Stimulated activated CD4-positive, alpha-beta T cell treated with anti-CD3 and anti-CD28 coated beads, Interleukin-12 subunit alpha, Interleukin-12 subunit beta, amount 100 ng/mL, for 24 hours (primary cell): ENCODE results near the gene TMEM41A.
"Not testable (repeated sequence)": the region's sequence is repeated elsewhere in the genome, so short reads cannot be mapped to it uniquely, and the experiment has no call there.

ENCODE experiments used
- DNase-seq, 2 experiments: peaks; one replicate each; pipeline ENCODE4 v3.0.0-alpha.2; 2020; ENCODE audit warnings: low read depth in 2 of 2

TMEM41A gene

GRCh38 chr3:185488465-185488864, 10.4 kb downstream of the TMEM41A start:
- DNase-seq: no peak

GRCh38 chr3:185486394-185486793, 12.4 kb downstream of the TMEM41A start:
- no peak for DNase-seq

GRCh38 chr3:185484296-185484695, 14.5 kb downstream of the TMEM41A start:
- DNase-seq: no peak

GRCh38 chr3:185479373-185479945, 19.4 kb downstream of the TMEM41A start:
- no peak for DNase-seq

GRCh38 chr3:185477316-185477715, 21.5 kb downstream of the TMEM41A start:
- DNase-seq: no peak

GRCh38 chr3:185474922-185475321, 23.9 kb downstream of the TMEM41A start:
- not testable (repeated sequence) for DNase-seq

GRCh38 chr3:185473290-185473815, 25.5 kb downstream of the TMEM41A start:
- no peak for DNase-seq

- no peak for DNase-seq
These were observed 28.5 kb downstream of the TMEM41A start for GRCh38 chr3:185470323-185470722.

GRCh38 chr3:185469542-185469941, 29.3 kb downstream of the TMEM41A start:
- DNase-seq: no peak

GRCh38 chr3:185466123-185466522, 32.7 kb downstream of the TMEM41A start:
- DNase-seq: not testable (repeated sequence)

- no peak for DNase-seq
These were observed 33.4 kb downstream of the TMEM41A start for GRCh38 chr3:185465471-185465870.

- no peak for DNase-seq
These were observed 38.0 kb downstream of the TMEM41A start for GRCh38 chr3:185460719-185461350.

- DNase-seq: no peak
These were observed 38.5 kb downstream of the TMEM41A start for GRCh38 chr3:185460309-185460708.

GRCh38 chr3:185457376-185457775, 41.5 kb downstream of the TMEM41A start:
- no peak for DNase-seq

- DNase-seq: not testable (repeated sequence)
These were observed 47.4 kb downstream of the TMEM41A start for GRCh38 chr3:185451432-185451831.

GRCh38 chr3:185448107-185448506, 50.7 kb downstream of the TMEM41A start:
- no peak for DNase-seq

- no peak for DNase-seq
These were observed 54.5 kb downstream of the TMEM41A start for GRCh38 chr3:185444329-185444728.

- no peak for DNase-seq
These were observed 56.8 kb downstream of the TMEM41A start for GRCh38 chr3:185442031-185442430.

GRCh38 chr3:185439745-185440466, 58.9 kb downstream of the TMEM41A start:
- DNase-seq: no peak
